Epidermal melanocyte (primary cell): ENCODE results near the gene SUPT16H.

Experiments used
- DNase-seq: peaks from one replicate; pipeline ENCODE4 v3.0.0; 2011; ENCODE audit warnings: low spot score; ENCODE audit not compliant: insufficient read length

Gene SUPT16H

DNA sequence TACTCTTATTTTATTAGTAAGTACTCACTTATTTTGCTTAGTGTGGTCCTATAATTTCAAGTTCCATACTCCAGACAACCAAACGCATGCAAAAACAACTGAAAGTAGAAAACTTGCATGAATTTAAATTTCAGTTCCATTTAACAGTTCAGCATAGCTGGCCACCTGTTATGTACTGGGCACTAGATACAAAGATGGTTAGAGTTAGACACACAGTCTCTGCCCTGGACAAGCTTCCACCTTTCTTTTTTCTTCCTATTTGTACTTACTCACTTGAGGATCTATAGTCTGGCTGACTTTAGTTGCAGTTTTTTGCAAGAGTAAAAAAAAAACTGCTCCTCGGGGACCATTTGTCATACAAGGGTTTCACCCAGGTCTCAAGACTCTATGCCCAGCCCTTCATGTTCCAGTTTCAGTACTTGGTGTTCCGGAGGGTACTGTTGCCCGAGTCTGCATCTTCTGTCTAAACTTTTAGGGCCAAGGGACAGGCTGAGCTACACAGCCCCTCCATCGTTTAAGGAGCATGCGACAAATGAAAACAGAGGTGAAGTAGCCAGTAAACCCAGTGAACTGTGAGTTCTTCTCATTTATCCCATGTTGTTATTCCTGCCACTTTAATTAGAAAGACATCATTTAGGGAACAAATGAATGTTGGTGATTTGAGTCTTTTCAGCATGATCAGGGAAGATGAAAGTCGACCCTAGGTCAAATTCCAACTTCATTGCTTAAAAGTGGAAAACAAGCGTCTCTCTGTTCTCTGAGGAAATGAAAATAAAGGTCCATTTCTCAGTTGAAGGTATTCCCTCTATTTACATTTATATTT lies 81.6 kb downstream of the SUPT16H start:
- DNase-seq, result no peak
